ENCODE measurements around the gene MORC2. TPM values are rescaled to one million over a fixed set of nuclear protein-coding genes. Genes with fewer than 3 reads are reported as not detected.

MORC2 gene
- total RNA-seq, 1 donor from 2014 or later: 37.2 TPM

DNA sequence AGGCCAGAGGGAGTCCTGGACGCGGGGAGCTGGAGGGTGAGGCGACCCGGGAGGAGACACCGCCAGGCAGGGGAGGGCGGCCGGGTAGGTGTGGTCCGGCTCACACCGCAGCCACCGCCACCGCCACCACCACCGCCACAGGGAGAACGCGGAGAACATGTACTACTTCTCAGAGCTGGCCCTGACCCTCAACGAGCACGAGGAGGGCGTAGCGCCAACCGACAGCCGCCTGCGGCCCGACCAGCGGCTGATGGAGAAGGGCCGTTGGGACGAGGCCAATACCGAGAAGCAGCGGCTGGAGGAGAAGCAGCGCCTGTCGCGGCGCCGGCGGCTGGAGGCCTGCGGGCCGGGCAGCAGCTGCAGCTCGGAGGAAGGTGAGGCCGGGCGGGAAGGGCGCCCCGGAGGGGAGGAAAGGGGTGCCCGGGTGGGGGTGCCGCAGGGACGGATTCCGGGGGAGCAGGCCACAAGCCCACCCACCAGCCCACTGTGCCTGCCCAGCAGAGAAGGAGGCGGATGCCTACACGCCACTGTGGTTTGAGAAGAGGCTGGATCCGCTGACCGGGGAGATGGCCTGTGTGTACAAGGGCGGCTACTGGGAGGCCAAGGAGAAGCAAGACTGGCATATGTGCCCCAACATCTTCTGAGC, 62.8 kb downstream of the MORC2 start:
- no peaks in the 10 kb centered on the region for H3K9me3 Mint-ChIP-seq
- peaks cover 1% of the 10 kb centered on the region for H3K4me1 Mint-ChIP-seq (ENCODE audit: low read depth)
- no peaks in the 10 kb centered on the region for H3K27me3 Mint-ChIP-seq (ENCODE audit: low read depth)
- DNase-seq (ENCODE audit: low spot score): no peak
- intact Hi-C loops (cut with micrococcal nuclease): no loop called here
- no peak overlapping the region for H3K27ac Mint-ChIP-seq
- no peak overlapping the region for H3K4me3 Mint-ChIP-seq (ENCODE audit: low read depth)
- H3K36me3 Mint-ChIP-seq (ENCODE audit: low read depth): peaks cover 11% of the 10 kb centered on the region

DNA sequence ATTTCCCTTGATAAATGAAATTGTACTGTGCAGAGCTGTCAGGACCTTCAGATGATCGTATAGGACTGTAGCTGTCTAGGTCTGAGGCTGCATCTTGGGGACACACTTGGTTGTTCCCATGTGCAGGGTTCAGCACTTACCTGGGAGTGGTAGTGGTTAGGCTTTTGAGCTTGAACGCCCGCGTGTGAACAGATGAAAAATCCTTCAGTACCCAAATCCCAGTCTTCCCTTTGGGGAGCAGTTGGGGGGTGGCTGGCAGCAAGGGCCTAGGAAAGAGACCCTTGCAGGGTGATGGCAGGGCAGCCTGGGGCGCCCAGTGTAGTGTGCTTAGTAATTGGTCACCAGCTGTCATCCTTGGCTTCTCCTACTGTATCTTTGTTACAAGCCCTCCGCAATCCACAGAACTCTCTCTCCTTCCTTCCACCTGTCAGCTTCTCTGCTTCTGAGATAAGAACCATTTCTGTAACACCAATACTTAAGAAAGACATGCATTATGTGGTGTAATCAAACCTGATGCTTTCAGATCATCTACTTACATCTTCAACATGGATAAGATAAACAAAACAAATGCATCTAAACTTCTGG, 64.6 kb downstream of the MORC2 start:
- intact Hi-C loops (cut with micrococcal nuclease): no loop called here
- Mint-ChIP-seq H3K4me1 (ENCODE audit: low read depth) (peaks cover 1% of the 10 kb centered on the region), H3K9me3 (no peaks in the 10 kb centered on the region), H3K27me3 (ENCODE audit: low read depth) (no peaks in the 10 kb centered on the region), H3K36me3 (ENCODE audit: low read depth) (peaks cover 8% of the 10 kb centered on the region), H3K27ac (no peak overlapping the region), H3K4me3 (ENCODE audit: low read depth) (no peak overlapping the region)
- no peak for DNase-seq (ENCODE audit: low spot score)

- no peaks in the 10 kb centered on the region for H3K27me3 Mint-ChIP-seq (ENCODE audit: low read depth)
- H3K4me1 Mint-ChIP-seq (ENCODE audit: low read depth): peaks cover 1% of the 10 kb centered on the region
- no peak for DNase-seq (ENCODE audit: low spot score)
- H3K27ac Mint-ChIP-seq: no peak overlapping the region
- peaks cover 11% of the 10 kb centered on the region for H3K36me3 Mint-ChIP-seq (ENCODE audit: low read depth)
- H3K4me3 Mint-ChIP-seq (ENCODE audit: low read depth): no peak overlapping the region
- no peaks in the 10 kb centered on the region for H3K9me3 Mint-ChIP-seq
- intact Hi-C loops (cut with micrococcal nuclease): no loop called here
Measured at GRCh38 chr22:30902496-30903357, 65.8 kb downstream of the MORC2 start.

- Mint-ChIP-seq H3K9me3 (no peaks in the 10 kb centered on the region), H3K27ac (no peak overlapping the region), H3K36me3 (ENCODE audit: low read depth) (peaks cover 3% of the 10 kb centered on the region), H3K4me1 (ENCODE audit: low read depth) (peaks cover 8% of the 10 kb centered on the region), H3K4me3 (ENCODE audit: low read depth) (no peak overlapping the region), H3K27me3 (ENCODE audit: low read depth) (no peaks in the 10 kb centered on the region)
- no peak for DNase-seq (ENCODE audit: low spot score)
- intact Hi-C loops (cut with micrococcal nuclease): no loop called here
Measured at GRCh38 chr22:30894371-30894740, 74.2 kb downstream of the MORC2 start.

GRCh38 chr22:30893434-30894370, 74.9 kb downstream of the MORC2 start:
- Mint-ChIP-seq H3K4me3 (ENCODE audit: low read depth) (no peak overlapping the region), H3K27ac (peak overlapping the region; percentile 28), H3K4me1 (ENCODE audit: low read depth) (peaks cover 8% of the 10 kb centered on the region), H3K9me3 (no peaks in the 10 kb centered on the region), H3K27me3 (ENCODE audit: low read depth) (no peaks in the 10 kb centered on the region), H3K36me3 (ENCODE audit: low read depth) (peaks cover 3% of the 10 kb centered on the region)
- intact Hi-C loops (cut with micrococcal nuclease): no loop called here
- DNase-seq (ENCODE audit: low spot score): no peak

GRCh38 chr22:30892731-30893221, 75.8 kb downstream of the MORC2 start:
- Mint-ChIP-seq H3K27ac (no peak overlapping the region), H3K27me3 (ENCODE audit: low read depth) (no peaks in the 10 kb centered on the region), H3K9me3 (no peaks in the 10 kb centered on the region), H3K4me1 (ENCODE audit: low read depth) (peaks cover 8% of the 10 kb centered on the region), H3K36me3 (ENCODE audit: low read depth) (no peaks in the 10 kb centered on the region), H3K4me3 (ENCODE audit: low read depth) (no peak overlapping the region)
- DNase-seq (ENCODE audit: low spot score): no peak
- intact Hi-C loops (cut with micrococcal nuclease): no loop called here

DNA sequence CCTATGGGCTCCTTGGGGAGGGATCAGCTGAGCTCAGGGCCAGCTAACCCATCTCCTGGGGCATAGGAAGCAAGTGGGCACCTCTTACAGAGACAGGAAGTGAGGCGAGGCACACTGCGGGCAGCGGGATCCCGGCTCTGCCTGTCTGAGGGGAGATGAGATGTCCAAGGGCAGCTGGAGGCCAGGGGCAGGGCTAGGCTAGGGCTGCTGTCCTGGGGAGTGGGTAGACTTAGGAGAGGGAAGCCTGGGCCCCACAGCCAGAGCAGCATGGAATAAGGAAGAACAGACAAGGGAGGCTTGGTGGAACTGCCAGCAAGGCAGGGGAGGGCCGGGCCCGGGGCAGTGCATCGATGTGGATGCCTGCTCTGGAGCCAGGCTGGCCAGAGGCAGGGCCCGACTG, 76.3 kb downstream of the MORC2 start:
- DNase-seq (ENCODE audit: low spot score): no peak
- H3K36me3 Mint-ChIP-seq (ENCODE audit: low read depth): no peaks in the 10 kb centered on the region
- H3K27me3 Mint-ChIP-seq (ENCODE audit: low read depth): no peaks in the 10 kb centered on the region
- H3K4me3 Mint-ChIP-seq (ENCODE audit: low read depth): no peak overlapping the region
- peaks cover 8% of the 10 kb centered on the region for H3K4me1 Mint-ChIP-seq (ENCODE audit: low read depth)
- no peaks in the 10 kb centered on the region for H3K9me3 Mint-ChIP-seq
- intact Hi-C loops (cut with micrococcal nuclease): no loop called here
- H3K27ac Mint-ChIP-seq: no peak overlapping the region

GRCh38 chr22:30891781-30892180, 76.8 kb downstream of the MORC2 start:
- Mint-ChIP-seq H3K9me3 (no peaks in the 10 kb centered on the region), H3K4me3 (ENCODE audit: low read depth) (no peak overlapping the region), H3K36me3 (ENCODE audit: low read depth) (no peaks in the 10 kb centered on the region), H3K27me3 (ENCODE audit: low read depth) (no peaks in the 10 kb centered on the region), H3K4me1 (ENCODE audit: low read depth) (peaks cover 8% of the 10 kb centered on the region), H3K27ac (no peak overlapping the region)
- DNase-seq (ENCODE audit: low spot score): no peak
- intact Hi-C loops (cut with micrococcal nuclease): no loop called here

GRCh38 chr22:30891443-30891755, 77.2 kb downstream of the MORC2 start:
- H3K27ac Mint-ChIP-seq: no peak overlapping the region
- intact Hi-C loops (cut with micrococcal nuclease): no loop called here
- no peak for DNase-seq (ENCODE audit: low spot score)
- H3K27me3 Mint-ChIP-seq (ENCODE audit: low read depth): no peaks in the 10 kb centered on the region
- no peak overlapping the region for H3K4me3 Mint-ChIP-seq (ENCODE audit: low read depth)
- H3K36me3 Mint-ChIP-seq (ENCODE audit: low read depth): no peaks in the 10 kb centered on the region
- H3K9me3 Mint-ChIP-seq: no peaks in the 10 kb centered on the region
- H3K4me1 Mint-ChIP-seq (ENCODE audit: low read depth): peaks cover 8% of the 10 kb centered on the region

DNA sequence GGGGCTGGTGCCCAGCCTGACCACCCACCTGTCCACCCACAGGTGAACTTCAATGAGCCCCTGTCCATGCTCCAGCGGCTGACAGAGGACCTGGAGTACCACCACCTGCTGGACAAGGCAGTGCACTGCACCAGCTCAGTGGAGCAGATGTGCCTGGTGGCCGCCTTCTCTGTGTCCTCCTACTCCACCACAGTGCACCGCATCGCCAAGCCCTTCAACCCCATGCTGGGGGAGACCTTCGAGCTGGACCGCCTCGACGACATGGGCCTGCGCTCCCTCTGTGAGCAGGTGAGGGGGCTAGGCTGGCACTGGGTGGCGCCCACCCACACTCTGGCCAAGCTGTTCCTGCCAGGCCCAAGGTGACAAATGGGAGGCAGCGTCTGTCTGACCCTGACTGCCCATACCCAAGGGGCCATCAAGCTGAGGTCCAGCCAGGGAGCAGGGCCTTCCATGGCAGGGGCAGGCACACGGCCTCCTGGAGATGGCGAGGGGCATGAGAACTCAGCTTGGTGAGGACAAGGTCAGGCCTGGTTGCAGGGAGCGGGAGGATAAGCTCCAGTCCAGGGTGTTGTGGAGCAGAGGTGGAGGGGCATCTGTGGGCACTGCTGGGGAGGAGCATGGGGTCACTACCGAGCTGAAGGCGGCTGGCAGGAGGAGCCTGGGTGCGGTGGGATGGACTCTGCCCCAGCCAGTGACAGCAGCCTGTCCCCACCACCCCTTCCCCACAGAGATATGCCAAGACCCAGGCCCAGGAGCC, 77.7 kb downstream of the MORC2 start:
- DNase-seq (ENCODE audit: low spot score): no peak
- peaks cover 8% of the 10 kb centered on the region for H3K4me1 Mint-ChIP-seq (ENCODE audit: low read depth)
- H3K27ac Mint-ChIP-seq: no peak overlapping the region
- no peaks in the 10 kb centered on the region for H3K9me3 Mint-ChIP-seq
- H3K36me3 Mint-ChIP-seq (ENCODE audit: low read depth): no peaks in the 10 kb centered on the region
- intact Hi-C loops (cut with micrococcal nuclease): no loop called here
- no peak overlapping the region for H3K4me3 Mint-ChIP-seq (ENCODE audit: low read depth)
- no peaks in the 10 kb centered on the region for H3K27me3 Mint-ChIP-seq (ENCODE audit: low read depth)

GRCh38 chr22:30889996-30890480, 78.5 kb downstream of the MORC2 start:
- Mint-ChIP-seq H3K27ac (no peak overlapping the region), H3K4me1 (ENCODE audit: low read depth) (peaks cover 8% of the 10 kb centered on the region), H3K4me3 (ENCODE audit: low read depth) (no peak overlapping the region), H3K27me3 (ENCODE audit: low read depth) (no peaks in the 10 kb centered on the region), H3K9me3 (no peaks in the 10 kb centered on the region), H3K36me3 (ENCODE audit: low read depth) (no peaks in the 10 kb centered on the region)
- no peak for DNase-seq (ENCODE audit: low spot score)
- intact Hi-C loops (cut with micrococcal nuclease): no loop called here
